ENCODE results near the gene FRMD4B. TPM values are rescaled to one million over a fixed set of nuclear protein-coding genes. Genes with fewer than 3 reads are reported as not detected.
"Not testable (repeated sequence)": the region's sequence is repeated elsewhere in the genome, so short reads cannot be mapped to it uniquely, and the experiment has no call there.

Gene FRMD4B
- total RNA-seq, 1 donor from 2014 or later, result 31.3 TPM

DNA sequence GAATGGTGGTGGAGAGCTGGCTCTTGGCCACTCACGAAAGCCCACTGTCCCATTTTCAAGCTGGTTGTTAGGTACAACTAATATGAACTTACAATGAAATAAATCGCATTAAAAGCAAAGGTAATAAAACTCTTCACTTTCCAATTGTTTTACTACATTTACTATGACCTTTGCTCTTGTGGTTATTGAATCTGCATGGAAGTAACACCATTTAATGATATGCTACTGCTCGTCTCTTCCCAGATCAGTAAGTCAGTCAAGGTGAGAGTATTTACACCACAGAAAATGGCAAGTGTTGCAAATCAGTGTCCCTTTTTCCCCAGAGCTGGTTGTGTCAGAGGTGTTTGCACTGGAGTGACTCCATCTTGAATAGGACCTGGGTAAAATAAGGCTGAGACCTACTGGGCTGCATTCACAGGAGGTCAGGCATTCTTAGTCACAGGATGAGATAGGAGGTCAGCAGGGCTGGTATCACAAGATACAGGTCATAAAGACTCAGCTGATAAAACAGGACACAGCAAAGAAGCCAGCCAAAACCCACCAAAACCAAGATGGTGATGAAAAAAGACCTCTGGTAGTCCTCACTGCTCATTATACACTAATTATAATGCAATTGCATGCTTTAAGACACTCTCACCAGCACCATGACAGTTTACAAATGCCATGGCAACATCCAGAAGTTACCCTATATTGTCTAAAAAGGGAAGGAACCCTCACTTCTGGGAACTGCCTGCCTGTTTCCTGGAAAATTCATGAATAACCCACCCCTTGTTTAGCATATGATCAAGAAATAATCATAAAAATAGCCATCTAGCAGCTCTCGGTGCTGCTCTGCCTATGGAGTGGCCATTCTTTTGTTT is 57.6 kb downstream of the FRMD4B start:
- H3K36me3 ChIP-seq (ENCODE audit: control insufficient read depth, insufficient read depth, low read length), result no peaks in the 10 kb centered on the region
- no peak for DNase-seq (ENCODE audit: low read depth)
- no peaks in the 10 kb centered on the region for H3K27me3 ChIP-seq (ENCODE audit: control insufficient read depth, insufficient read depth, low read length)
- TF ChIP-seq, protein P1, sequence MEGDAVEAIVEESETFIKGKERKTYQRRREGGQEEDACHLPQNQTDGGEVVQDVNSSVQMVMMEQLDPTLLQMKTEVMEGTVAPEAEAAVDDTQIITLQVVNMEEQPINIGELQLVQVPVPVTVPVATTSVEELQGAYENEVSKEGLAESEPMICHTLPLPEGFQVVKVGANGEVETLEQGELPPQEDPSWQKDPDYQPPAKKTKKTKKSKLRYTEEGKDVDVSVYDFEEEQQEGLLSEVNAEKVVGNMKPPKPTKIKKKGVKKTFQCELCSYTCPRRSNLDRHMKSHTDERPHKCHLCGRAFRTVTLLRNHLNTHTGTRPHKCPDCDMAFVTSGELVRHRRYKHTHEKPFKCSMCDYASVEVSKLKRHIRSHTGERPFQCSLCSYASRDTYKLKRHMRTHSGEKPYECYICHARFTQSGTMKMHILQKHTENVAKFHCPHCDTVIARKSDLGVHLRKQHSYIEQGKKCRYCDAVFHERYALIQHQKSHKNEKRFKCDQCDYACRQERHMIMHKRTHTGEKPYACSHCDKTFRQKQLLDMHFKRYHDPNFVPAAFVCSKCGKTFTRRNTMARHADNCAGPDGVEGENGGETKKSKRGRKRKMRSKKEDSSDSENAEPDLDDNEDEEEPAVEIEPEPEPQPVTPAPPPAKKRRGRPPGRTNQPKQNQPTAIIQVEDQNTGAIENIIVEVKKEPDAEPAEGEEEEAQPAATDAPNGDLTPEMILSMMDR (IDR thresholded peaks at IDR 0.05; ENCODE audit: insufficient read depth, low read length, severe bottlenecking), result no peak
- H3K4me3 ChIP-seq (ENCODE audit: low read depth, low read length), result no peak overlapping the region
- FAIRE-seq, result no peak

DNA sequence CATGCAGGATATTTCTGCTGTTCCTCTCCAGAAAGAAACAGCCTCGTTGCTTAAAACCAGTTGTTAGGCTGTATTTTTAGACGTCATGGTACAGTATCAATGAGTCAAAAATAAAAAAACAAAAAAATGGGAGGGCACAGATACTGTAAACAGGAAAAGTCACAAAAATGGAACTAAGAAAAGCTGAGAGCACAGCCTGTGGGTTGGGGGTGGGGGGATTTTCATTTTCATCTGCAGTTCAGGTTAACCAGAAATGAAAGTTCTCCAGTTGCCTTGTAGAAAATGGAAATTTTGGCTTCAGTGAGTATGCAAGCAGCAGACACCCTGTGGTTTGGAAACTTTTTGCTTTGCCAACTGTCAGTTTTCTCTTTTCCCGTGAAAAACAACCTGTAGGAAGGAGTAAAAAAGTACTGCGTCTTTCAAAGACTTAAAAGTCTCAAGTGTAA is 59.0 kb downstream of the FRMD4B start:
- FAIRE-seq (no peak), DNase-seq (ENCODE audit: low read depth) (no peak)
- TF ChIP-seq, protein P1 (IDR thresholded peaks at IDR 0.05; ENCODE audit: insufficient read depth, low read length, severe bottlenecking), result no peak
- Histone ChIP-seq H3K27me3 (ENCODE audit: control insufficient read depth, insufficient read depth, low read length) (no peaks in the 10 kb centered on the region), H3K4me3 (ENCODE audit: low read depth, low read length) (no peak overlapping the region), H3K36me3 (ENCODE audit: control insufficient read depth, insufficient read depth, low read length) (no peaks in the 10 kb centered on the region)

DNA sequence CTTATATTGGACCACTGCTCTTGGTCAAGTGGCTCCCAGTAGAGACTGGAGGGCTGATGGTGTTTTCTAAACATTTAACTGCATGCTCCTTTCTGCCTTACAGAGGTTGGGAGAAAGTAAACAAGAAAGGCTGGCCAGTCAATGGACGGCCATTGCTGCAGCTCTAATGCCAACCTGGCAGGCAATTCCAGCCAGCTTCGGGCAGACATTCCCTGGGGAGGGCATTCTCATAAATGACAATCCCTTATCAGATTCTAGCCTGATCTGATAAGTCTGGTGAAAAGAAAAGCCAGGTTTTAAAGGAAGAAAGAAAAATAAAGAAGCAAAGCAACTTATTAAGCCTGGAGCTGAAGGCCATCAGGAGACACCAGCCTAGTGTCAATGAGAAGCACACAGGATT is 60.7 kb downstream of the FRMD4B start:
- no peak for FAIRE-seq
- Histone ChIP-seq H3K4me3 (ENCODE audit: low read depth, low read length) (no peak overlapping the region), H3K36me3 (ENCODE audit: control insufficient read depth, insufficient read depth, low read length) (no peaks in the 10 kb centered on the region), H3K27me3 (ENCODE audit: control insufficient read depth, insufficient read depth, low read length) (no peaks in the 10 kb centered on the region)
- DNase-seq (ENCODE audit: low read depth), result no peak
- TF ChIP-seq, protein P1 (IDR thresholded peaks at IDR 0.05; ENCODE audit: insufficient read depth, low read length, severe bottlenecking), result no peak

DNA sequence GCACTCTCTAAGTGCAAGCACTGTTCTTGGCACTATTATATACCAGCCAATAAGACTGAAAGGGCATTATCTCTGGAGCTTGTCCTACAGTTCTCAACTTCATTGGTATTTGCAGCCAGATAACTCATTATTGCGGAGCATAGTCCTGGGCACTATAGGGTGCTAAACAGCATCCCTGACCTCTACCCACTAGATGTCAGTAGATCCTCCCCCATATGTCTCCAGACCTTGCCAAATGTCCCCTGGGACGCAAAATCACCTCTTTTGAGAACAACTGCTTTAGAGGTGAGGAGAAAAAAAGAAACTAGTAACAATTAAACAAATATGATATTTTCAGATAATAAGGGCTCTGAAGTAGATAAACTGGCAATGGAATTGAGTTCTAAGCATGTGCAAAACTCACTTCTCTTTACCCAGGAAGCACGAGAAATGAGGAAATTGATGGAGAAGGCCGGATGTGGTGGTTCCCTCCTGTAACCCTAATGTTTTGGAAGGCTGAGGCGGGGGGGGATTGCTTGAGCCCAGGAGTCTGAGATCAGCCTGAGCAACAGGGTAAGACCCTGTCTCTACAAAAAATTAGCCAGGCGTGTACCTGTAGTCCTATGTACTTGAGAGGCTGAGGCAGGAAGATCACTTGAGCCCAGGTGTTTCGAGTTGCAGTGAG is 61.4 kb downstream of the FRMD4B start:
- TF ChIP-seq, protein P1 (IDR thresholded peaks at IDR 0.05; ENCODE audit: insufficient read depth, low read length, severe bottlenecking), result peak; percentile 36
- H3K4me3 ChIP-seq (ENCODE audit: low read depth, low read length), result no peak overlapping the region
- DNase-seq (ENCODE audit: low read depth) (no peak), FAIRE-seq (no peak)
- H3K27me3 ChIP-seq (ENCODE audit: control insufficient read depth, insufficient read depth, low read length), result no peaks in the 10 kb centered on the region
- H3K36me3 ChIP-seq (ENCODE audit: control insufficient read depth, insufficient read depth, low read length), result no peaks in the 10 kb centered on the region

DNA sequence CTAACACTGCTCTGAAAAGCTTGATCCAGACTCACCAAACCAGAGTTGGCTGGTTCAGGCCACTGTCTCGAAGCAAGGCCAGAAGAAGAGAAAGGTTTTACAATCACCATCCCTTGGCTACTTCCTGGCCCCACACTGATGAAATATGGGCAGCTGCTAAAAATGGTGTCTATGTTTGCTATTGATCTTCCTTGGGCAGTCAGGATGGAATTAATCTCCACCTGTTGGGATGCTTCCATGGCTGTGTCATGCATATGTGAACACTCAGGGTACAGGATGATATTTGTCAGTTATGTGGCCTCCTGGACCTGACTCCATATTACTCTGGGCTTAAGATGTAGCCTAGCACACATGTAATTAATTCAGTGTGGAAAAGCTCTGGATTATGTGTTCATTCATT is 61.9 kb downstream of the FRMD4B start:
- Histone ChIP-seq H3K4me3 (ENCODE audit: low read depth, low read length) (no peak overlapping the region), H3K36me3 (ENCODE audit: control insufficient read depth, insufficient read depth, low read length) (no peaks in the 10 kb centered on the region), H3K27me3 (ENCODE audit: control insufficient read depth, insufficient read depth, low read length) (no peaks in the 10 kb centered on the region)
- TF ChIP-seq, protein P1 (IDR thresholded peaks at IDR 0.05; ENCODE audit: insufficient read depth, low read length, severe bottlenecking), result no peak
- DNase-seq (ENCODE audit: low read depth) (no peak), FAIRE-seq (peak; percentile 7)

DNA sequence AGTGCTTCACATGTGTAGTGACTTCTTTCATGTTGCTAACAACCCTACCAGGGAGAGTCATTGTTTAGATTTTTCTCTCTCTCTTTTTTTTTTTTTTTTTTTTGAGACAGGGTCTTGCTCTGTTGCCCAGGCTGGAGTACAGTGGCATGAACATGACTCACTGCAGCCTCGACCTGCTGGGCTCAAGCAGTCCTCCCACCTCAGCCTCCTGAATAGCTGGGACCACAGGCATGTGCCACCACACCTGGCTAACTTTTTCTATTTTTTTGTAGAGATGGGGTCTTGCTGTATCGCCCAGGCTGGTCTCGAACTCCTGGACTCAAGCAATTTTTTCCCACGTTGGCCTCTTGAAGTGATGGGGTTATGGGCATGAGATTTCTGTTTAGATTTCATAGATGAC is 63.4 kb downstream of the FRMD4B start:
- not testable (repeated sequence) for FAIRE-seq; H3K4me3 ChIP-seq (ENCODE audit: low read depth, low read length); H3K36me3 ChIP-seq (ENCODE audit: control insufficient read depth, insufficient read depth, low read length); DNase-seq (ENCODE audit: low read depth); H3K27me3 ChIP-seq (ENCODE audit: control insufficient read depth, insufficient read depth, low read length)

All from bronchial epithelial cell (primary cell).